WTC11 (cell line): ENCODE data around the gene SYCN. TPM values are rescaled to one million over a fixed set of nuclear protein-coding genes. Genes with fewer than 3 reads are reported as not detected.

Experiments used
- ATAC-seq: fragments of 200-7000 bp; cut with Tn5 transposase; 2 replicates; pipeline ENCODE4 v1.10.0; 2021; ENCODE audit warnings: mild to moderate bottlenecking, moderate library complexity
- CTCF ChIA-PET: fragments of 300-600 bp; sonication (Branson Sonifier 250); formaldehyde crosslinking; loops from one replicate; lab custom pipeline; 2021; ENCODE audit warnings: antibody characterized with exemption; lab: Charles Lee
- POLR2A ChIA-PET: fragments of 350-600 bp; sonication (Branson Sonifier 250); formaldehyde crosslinking; loops from one replicate; lab custom pipeline; 2021; ENCODE audit warnings: antibody characterized with exemption; lab: Charles Lee
- DNase-seq: peaks from one replicate; pipeline ENCODE4 v3.0.0; 2021; ENCODE audit warnings: low spot score
- H3K27ac Mint-ChIP-seq: 2 replicates; pipeline ENCODE4 v1.8.0; 2021; ENCODE audit warnings: mixed read lengths
- H3K27me3 Mint-ChIP-seq: 2 replicates; pipeline ENCODE4 v1.8.0; 2021; ENCODE audit warnings: low read depth, mild to moderate bottlenecking, moderate library complexity, mixed read lengths
- H3K36me3 Mint-ChIP-seq: 2 replicates; pipeline ENCODE4 v1.8.0; 2021; ENCODE audit warnings: mixed read lengths
- H3K4me1 Mint-ChIP-seq: 2 replicates; pipeline ENCODE4 v1.8.0; 2022; ENCODE audit warnings: mixed read lengths
- H3K4me3 Mint-ChIP-seq: 2 replicates; pipeline ENCODE4 v1.8.0; 2021; ENCODE audit warnings: mild to moderate bottlenecking, moderate library complexity, mixed read lengths
- H3K9me3 Mint-ChIP-seq: 2 replicates; pipeline ENCODE4 v1.8.0; 2021; ENCODE audit warnings: mixed read lengths
- ATF2 ChIP-seq: sonication (generic); formaldehyde crosslinking; IDR thresholded peaks from 2 replicates; pipeline ENCODE4 v1.8.1; 2022; ENCODE audit warnings: low read depth, missing genetic modification reagents, borderline replicate concordance
- ATF6 ChIP-seq: sonication (generic); formaldehyde crosslinking; IDR thresholded peaks from 2 replicates; pipeline ENCODE4 v1.8.1; 2023; ENCODE audit warnings: mild to moderate bottlenecking, missing genetic modification reagents
- E2F5 ChIP-seq: sonication (generic); formaldehyde crosslinking; IDR thresholded peaks from 2 replicates; pipeline ENCODE4 v1.8.1; 2022; ENCODE audit warnings: mild to moderate bottlenecking, moderate library complexity, missing genetic modification reagents
- GTF2I ChIP-seq: fragments of 250-450 bp; sonication (Bioruptor Pico); conservative IDR thresholded peaks from 2 replicates; pipeline ENCODE4 v1.4.0; 2021; ENCODE audit warnings: mild to moderate bottlenecking
- HMGXB4 ChIP-seq: sonication (generic); formaldehyde crosslinking; IDR thresholded peaks from 2 replicates; pipeline ENCODE4 v1.8.1; 2023; ENCODE audit warnings: mild to moderate bottlenecking, moderate library complexity, missing genetic modification reagents
- IRF2 ChIP-seq: sonication (generic); formaldehyde crosslinking; IDR thresholded peaks from 2 replicates; pipeline ENCODE4 v1.8.0; 2022; ENCODE audit warnings: low read depth, missing genetic modification reagents, borderline replicate concordance
- MYBL2 ChIP-seq: sonication (generic); formaldehyde crosslinking; IDR thresholded peaks from 2 replicates; pipeline ENCODE4 v1.8.1; 2023; ENCODE audit warnings: mild to moderate bottlenecking, moderate library complexity, missing genetic modification reagents
- NR2C2 ChIP-seq: sonication (generic); formaldehyde crosslinking; IDR thresholded peaks from 2 replicates; pipeline ENCODE4 v1.8.0; 2022; ENCODE audit warnings: mild to moderate bottlenecking, missing genetic modification reagents
- OVOL2 ChIP-seq: fragments of 250-450 bp; sonication (Bioruptor Pico); IDR thresholded peaks from 2 replicates; pipeline ENCODE4 v1.9.0; 2021; ENCODE audit warnings: mild to moderate bottlenecking, borderline replicate concordance
- STAT6 ChIP-seq: sonication (generic); formaldehyde crosslinking; conservative IDR thresholded peaks from 2 replicates; pipeline ENCODE4 v1.8.1; 2023; ENCODE audit warnings: mild to moderate bottlenecking, low read depth, missing genetic modification reagents, moderate library complexity
- USF1 ChIP-seq: sonication (generic); formaldehyde crosslinking; IDR thresholded peaks from 2 replicates; pipeline ENCODE4 v1.8.0; 2022; ENCODE audit warnings: mild to moderate bottlenecking, missing genetic modification reagents
- ZNF121 ChIP-seq: sonication (generic); formaldehyde crosslinking; IDR thresholded peaks from 2 replicates; pipeline ENCODE4 v1.8.0; 2023; ENCODE audit warnings: missing genetic modification reagents
- ZNF138 ChIP-seq: sonication (generic); formaldehyde crosslinking; conservative IDR thresholded peaks from 2 replicates; pipeline ENCODE4 v1.8.1; 2022; ENCODE audit warnings: mild to moderate bottlenecking, moderate library complexity, missing genetic modification reagents
- ZNF219 ChIP-seq: sonication (generic); formaldehyde crosslinking; IDR thresholded peaks from 2 replicates; pipeline ENCODE4 v1.8.0; 2023; ENCODE audit warnings: missing genetic modification reagents, mild to moderate bottlenecking, borderline replicate concordance
- ZNF671 ChIP-seq: fragments of 250-450 bp; sonication (Bioruptor Pico); IDR thresholded peaks from 2 replicates; pipeline ENCODE4 v1.8.0; 2021; ENCODE audit warnings: mild to moderate bottlenecking
- ZSCAN18 ChIP-seq: fragments of 250-450 bp; sonication (Bioruptor Pico); IDR thresholded peaks from 2 replicates; pipeline ENCODE4 v2.1.2; 2022; ENCODE audit warnings: mild to moderate bottlenecking, moderate library complexity
- total RNA-seq: library from RNA; stranded (reverse); gene quantifications from 3 replicates; pipeline ENCODE4 v1.2.3, GENCODE V29; 2021
- TF ChIP-seq, protein P1 (sequence below): sonication (generic); formaldehyde crosslinking; IDR thresholded peaks from 2 replicates; pipeline ENCODE4 v1.8.1; 2023; ENCODE audit warnings: mild to moderate bottlenecking, missing genetic modification reagents
- TF ChIP-seq, protein P2 (sequence below): fragments of 250-450 bp; sonication (Bioruptor Pico); IDR thresholded peaks from 2 replicates; pipeline ENCODE4 v1.8.0; 2021; ENCODE audit warnings: mild to moderate bottlenecking

The SYCN gene
- total RNA-seq, 1 experiment from 2014 or later, result 0.77 TPM

DNA sequence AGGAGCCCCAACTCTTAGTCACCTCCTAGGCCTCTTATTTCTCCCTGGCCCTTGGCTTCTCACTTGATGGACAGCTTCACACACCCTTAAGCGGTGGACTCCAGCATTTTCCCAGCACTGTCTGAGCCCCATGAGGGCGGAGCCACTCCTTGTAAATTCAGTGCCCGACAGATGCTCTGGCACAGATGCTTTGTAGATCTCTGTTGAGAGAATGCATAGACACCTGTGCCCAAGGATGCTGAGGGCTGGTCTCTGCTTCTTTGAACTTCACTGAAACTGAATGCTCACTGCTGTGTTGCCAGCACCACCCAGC is 3.3 kb downstream of the SYCN start:
- H3K4me1 Mint-ChIP-seq, result peaks cover 13% of the 10 kb centered on the region
- CTCF ChIA-PET, result interaction anchor here (1.0 kb wide), 2 partner anchors 13 to 163 kb away, joined by 3 to 4 read pairs; no protein-coding TSS in a partner anchor
- H3K36me3 Mint-ChIP-seq, result no peaks in the 10 kb centered on the region
- no peak overlapping the region for H3K27ac Mint-ChIP-seq
- POLR2A ChIA-PET, result no interaction called here
- no peak for TF ChIP-seq STAT6 (CRISPR knock-in tag)
- TF ChIP-seq E2F5 (CRISPR knock-in tag), result no peak
- no peak for TF ChIP-seq ATF2
- no peak for TF ChIP-seq ZSCAN18 (CRISPR knock-in tag)
- DNase-seq (no peak), ATAC-seq (no peak)
- peaks cover 77% of the 10 kb centered on the region for H3K27me3 Mint-ChIP-seq
- H3K9me3 Mint-ChIP-seq, result no peaks in the 10 kb centered on the region
- no peak overlapping the region for H3K4me3 Mint-ChIP-seq

- DNase-seq (no peak), ATAC-seq (no peak)
- no peak for TF ChIP-seq IRF2
- TF ChIP-seq GTF2I (CRISPR knock-in tag), result no peak
- TF ChIP-seq ZNF219 (CRISPR knock-in tag), result no peak
- TF ChIP-seq OVOL2 (CRISPR knock-in tag), result no peak
- TF ChIP-seq MYBL2 (CRISPR knock-in tag), result no peak
- no peak for TF ChIP-seq ZNF671
- no peak for TF ChIP-seq ZNF138
- TF ChIP-seq ZNF121 (CRISPR knock-in tag), result no peak
- no peak for TF ChIP-seq ATF6
- TF ChIP-seq, protein P1, sequence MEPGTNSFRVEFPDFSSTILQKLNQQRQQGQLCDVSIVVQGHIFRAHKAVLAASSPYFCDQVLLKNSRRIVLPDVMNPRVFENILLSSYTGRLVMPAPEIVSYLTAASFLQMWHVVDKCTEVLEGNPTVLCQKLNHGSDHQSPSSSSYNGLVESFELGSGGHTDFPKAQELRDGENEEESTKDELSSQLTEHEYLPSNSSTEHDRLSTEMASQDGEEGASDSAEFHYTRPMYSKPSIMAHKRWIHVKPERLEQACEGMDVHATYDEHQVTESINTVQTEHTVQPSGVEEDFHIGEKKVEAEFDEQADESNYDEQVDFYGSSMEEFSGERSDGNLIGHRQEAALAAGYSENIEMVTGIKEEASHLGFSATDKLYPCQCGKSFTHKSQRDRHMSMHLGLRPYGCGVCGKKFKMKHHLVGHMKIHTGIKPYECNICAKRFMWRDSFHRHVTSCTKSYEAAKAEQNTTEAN (CRISPR knock-in tag), result no peak
- TF ChIP-seq HMGXB4 (CRISPR knock-in tag), result no peak
- no peak for TF ChIP-seq NR2C2
- no peak for TF ChIP-seq USF1 (CRISPR knock-in tag)
- TF ChIP-seq, protein P2, sequence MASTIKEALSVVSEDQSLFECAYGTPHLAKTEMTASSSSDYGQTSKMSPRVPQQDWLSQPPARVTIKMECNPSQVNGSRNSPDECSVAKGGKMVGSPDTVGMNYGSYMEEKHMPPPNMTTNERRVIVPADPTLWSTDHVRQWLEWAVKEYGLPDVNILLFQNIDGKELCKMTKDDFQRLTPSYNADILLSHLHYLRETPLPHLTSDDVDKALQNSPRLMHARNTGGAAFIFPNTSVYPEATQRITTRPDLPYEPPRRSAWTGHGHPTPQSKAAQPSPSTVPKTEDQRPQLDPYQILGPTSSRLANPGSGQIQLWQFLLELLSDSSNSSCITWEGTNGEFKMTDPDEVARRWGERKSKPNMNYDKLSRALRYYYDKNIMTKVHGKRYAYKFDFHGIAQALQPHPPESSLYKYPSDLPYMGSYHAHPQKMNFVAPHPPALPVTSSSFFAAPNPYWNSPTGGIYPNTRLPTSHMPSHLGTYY (CRISPR knock-in tag), result no peak
- H3K27me3 Mint-ChIP-seq, result peaks cover 78% of the 10 kb centered on the region
- H3K4me3 Mint-ChIP-seq, result no peak overlapping the region
- ChIA-PET CTCF (interaction anchor here (0.6 to 5.1 kb wide), 6 partner anchors 13 to 162 kb away, joined by 3 to 26 read pairs (median 4); no protein-coding TSS in a partner anchor), POLR2A (no interaction called here)
- no peaks in the 10 kb centered on the region for H3K36me3 Mint-ChIP-seq
- no peak overlapping the region for H3K27ac Mint-ChIP-seq
- peaks cover 17% of the 10 kb centered on the region for H3K4me1 Mint-ChIP-seq
- H3K9me3 Mint-ChIP-seq, result no peaks in the 10 kb centered on the region
Observed at GRCh38 chr19:39200066-39200802, 3.8 kb downstream of the SYCN start.
